NCI-H146 (cell line): ENCODE measurements around the gene FATE1.
"Not testable (repeated sequence)": the region's sequence is repeated elsewhere in the genome, so short reads cannot be mapped to it uniquely, and the experiment has no call there.

Experiments used
- DNase-seq: peaks from one replicate; lab custom pipeline; 2025; lab: John Stamatoyannopoulos, UW

The FATE1 gene, protein sequence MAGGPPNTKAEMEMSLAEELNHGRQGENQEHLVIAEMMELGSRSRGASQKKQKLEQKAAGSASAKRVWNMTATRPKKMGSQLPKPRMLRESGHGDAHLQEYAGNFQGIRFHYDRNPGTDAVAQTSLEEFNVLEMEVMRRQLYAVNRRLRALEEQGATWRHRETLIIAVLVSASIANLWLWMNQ

GRCh38 chrX:151715752-151716151, at the start of gene FATE1:
Gene FATE1, plus strand, starts transcription at chrX:151716035. Its CDS starts 85 bp downstream, at chrX:151716120.
- DNase-seq, result no peak

- DNase-seq, result no peak
Observed at GRCh38 chrX:151675121-151675746, 40.6 kb upstream of the FATE1 start.

DNA sequence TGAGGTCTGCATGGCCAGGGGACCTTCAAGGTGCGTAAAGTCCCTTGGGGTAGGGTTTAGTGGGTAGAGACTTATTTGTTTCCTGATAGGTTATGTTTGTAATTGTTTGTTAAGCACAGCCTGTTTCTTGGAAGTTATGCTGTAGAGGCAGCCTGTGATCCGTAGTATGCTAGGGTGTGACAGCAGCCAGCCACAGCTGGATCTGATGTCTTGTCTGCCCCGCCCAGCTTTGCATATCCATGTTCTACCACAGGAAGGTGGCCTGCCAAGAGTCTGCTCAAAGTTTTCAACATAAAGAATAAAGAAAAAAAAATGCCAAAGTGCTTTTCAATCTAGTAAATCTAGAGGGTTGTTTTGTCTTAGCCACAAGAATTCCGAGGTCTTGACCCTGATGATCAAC, 39.6 kb upstream of the FATE1 start:
- no peak for DNase-seq

- DNase-seq, result no peak
Observed at GRCh38 chrX:151679798-151680402, 35.9 kb upstream of the FATE1 start.

GRCh38 chrX:151680805-151681204, 35.0 kb upstream of the FATE1 start:
- DNase-seq, result peak; percentile 24

DNA sequence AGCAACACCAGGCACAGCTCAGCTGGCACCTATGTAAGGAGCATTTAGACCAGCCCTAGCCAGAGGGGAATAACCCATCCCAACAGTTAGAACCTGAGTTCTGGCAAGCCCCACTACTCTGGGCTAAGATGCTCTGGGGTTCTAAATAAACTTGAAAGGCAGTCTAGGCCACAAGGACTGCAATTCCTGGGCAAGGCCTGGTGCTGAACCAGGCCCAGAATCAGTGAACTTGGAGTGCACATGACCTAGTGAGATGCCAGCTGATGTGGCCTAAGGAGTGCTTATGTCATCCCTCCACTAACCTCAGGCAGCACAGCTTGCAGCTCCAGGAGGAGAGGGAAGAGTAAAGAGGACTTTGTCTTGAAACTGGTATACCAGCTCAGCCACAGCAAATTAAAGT, 28.2 kb upstream of the FATE1 start:
- no peak for DNase-seq

DNA sequence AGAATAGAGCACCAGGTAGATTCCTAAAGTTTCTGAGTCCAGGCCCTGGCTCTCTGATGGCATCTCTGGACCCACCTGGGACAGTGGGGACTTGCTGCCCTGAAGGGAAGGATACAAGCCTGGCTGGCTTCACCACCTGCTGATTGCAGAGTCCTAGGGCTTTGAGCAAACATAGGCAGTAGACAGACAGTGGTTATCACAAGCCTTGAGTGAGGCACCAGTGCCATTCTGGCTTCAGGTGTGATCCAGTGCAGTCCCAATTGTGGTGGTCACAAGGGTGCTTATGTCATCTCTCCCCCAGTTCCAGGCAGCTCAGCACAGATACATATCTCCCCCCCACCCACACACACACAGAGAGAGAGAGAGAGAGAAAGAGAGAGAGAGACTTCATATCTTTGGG, 27.1 kb upstream of the FATE1 start:
- DNase-seq, result no peak

DNA sequence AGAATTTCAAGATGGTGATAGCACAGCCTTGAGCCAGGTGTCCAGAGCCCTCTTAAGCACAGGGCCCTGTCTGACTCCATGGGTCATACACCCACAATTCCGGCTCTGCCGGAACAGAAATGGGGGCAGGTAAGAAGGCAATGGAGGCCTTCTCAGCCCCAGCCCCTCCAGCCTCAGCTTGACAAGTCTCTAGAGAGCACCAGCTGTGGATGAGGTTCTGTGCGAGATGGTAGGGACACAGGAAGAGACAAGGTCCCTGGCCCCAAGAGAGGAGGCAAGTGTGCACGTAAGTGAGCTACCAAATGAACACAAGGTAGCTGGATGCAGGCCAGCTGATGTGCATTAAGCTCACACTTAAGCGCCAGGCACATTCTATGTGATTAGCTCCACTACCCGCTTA, 23.0 kb upstream of the FATE1 start:
- DNase-seq, result no peak

- DNase-seq, result no peak
Observed at GRCh38 chrX:151694121-151694520, 21.7 kb upstream of the FATE1 start.

DNA sequence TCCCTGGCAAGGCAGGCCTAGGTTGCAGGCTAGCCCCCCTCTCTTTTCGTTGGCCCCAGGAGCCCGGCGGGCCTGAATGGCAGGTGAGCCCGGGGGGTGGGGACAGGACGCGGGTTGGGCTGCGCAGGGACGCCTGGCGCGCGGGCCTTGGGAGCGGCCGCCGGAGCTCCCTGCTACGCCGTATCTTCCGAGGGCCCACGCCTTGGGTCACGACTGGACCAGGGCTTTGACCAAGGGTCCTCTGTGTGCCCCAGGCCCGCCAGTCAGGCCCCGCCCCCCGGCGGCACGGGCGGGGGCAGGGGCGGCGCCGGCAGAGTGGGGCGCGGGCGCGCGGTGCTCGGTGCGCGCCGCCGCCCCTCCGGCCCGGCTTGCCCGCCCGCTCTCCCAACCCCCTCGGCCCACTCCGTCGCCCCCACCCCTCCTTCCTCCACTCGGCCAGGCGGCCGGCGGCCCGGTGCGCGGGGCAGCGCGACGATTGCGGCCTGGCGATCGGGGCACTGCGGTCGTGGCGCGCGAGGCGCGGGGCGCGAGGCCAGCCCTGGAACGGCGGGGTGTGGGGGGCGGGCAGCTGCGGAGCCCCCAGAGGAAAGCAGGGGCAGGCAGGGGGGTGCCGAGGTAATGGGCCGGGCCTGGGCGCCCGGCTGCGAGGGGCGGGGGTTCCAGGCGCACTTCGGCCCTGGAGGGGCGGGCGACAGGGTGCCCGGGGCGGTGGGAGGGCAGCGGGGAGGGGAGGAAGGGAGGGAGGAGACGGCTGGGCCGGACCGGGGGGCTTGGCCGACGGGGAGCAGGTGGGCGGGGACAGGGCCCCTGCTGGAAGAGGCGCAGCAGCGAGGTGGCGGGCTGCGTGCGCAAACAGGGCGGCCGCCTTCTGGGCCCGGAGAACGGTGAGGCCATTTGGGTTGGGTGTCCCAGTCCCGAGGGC, 20.9 kb upstream of the FATE1 start, which contains the start of gene PRRG3:
PRRG3 (plus strand) TSS at position 798 of the 922 bp plus-strand sequence. CDS start 3,357 bp downstream, outside the sequence.
- DNase-seq, result no peak

- DNase-seq, result no peak
Observed at GRCh38 chrX:151695583-151696340, 20.1 kb upstream of the FATE1 start.

- DNase-seq, result not testable (repeated sequence)
Observed at GRCh38 chrX:151697082-151697481, 18.8 kb upstream of the FATE1 start.

- no peak for DNase-seq
Observed at GRCh38 chrX:151697522-151697921, 18.3 kb upstream of the FATE1 start.

- DNase-seq, result no peak
Observed at GRCh38 chrX:151698485-151698884, 17.4 kb upstream of the FATE1 start.

GRCh38 chrX:151699746-151700145, 16.1 kb upstream of the FATE1 start:
- DNase-seq, result no peak

GRCh38 chrX:151700581-151700980, 15.3 kb upstream of the FATE1 start:
- no peak for DNase-seq

GRCh38 chrX:151701071-151701470, 14.8 kb upstream of the FATE1 start:
- no peak for DNase-seq

- DNase-seq, result no peak
Observed at GRCh38 chrX:151701531-151701930, 14.3 kb upstream of the FATE1 start.

GRCh38 chrX:151702026-151702714, 13.7 kb upstream of the FATE1 start:
- DNase-seq, result no peak

DNA sequence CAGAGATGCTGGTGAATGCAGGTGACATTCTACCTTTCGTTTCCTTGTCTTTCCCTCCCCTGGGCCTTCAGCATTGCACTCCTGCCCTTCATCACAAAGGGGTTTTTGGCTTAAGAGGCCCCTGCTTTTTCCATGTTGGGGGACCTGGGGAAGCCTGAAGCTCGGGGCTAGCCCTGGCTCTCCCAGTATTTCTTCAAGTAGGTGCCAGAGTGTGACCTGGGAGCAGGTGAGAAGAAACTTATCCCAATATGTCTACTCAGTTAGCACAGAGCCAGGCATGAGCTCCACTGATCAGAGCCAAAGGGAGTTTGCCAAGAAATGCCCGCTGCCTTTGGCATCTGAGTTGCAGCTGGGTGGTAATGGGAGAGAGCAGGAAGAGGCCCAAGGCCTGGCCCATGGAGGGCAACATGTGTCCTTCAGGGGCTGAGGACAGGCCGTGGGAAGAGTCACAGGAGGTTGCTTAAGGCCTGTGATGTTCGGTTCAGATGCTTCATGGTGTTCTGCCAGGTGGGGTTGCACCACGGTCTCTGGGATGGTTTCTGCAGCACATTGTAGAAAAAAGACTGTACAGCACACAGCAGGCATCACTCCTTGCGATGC, 13.0 kb upstream of the FATE1 start:
- DNase-seq, result no peak

- DNase-seq, result no peak
Observed at GRCh38 chrX:151703487-151703886, 12.3 kb upstream of the FATE1 start.
